GM21529 (cell line): ENCODE data around the gene RNF43.

Experiments used
- ATAC-seq: cut with Tn5 transposase; IDR thresholded peaks from one replicate; pipeline ENCODE4 v1.9.1; 2021; ENCODE audit not compliant: unreplicated experiment

RNF43 gene

GRCh38 chr17:58417300-58418092 lies at the start of gene RNF43:
RNF43 (minus strand) TSS chr17:58417534; CDS start chr17:58415577, 1,957 bp downstream.
- ATAC-seq: peak; percentile 94

DNA sequence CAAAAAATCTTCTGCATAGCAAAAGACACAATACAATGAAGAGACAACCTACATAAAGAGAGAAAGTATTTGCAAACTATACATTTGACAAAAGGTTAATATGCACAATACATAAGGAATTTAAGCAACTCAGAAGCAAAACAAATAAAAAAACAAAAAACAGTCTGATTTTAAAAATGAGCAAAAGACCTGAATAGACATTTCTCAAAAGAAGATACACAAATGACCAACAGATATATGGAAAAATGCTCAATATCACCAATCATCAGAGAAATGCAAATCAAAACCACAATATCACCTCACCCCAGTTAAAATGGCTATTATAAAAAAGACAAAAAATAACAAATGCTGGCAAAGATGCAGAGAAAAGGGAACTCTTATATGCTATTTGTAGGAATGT lies 38.2 kb upstream of the RNF43 start:
- no peak for ATAC-seq

GRCh38 chr17:58452738-58453137 lies 35.4 kb upstream of the RNF43 start:
- no peak for ATAC-seq

- peak; percentile 62 for ATAC-seq
Measured at GRCh38 chr17:58447039-58447975, 30.0 kb upstream of the RNF43 start.

GRCh38 chr17:58446086-58446485 lies 28.8 kb upstream of the RNF43 start:
- no peak for ATAC-seq

GRCh38 chr17:58436805-58437239 lies 19.5 kb upstream of the RNF43 start:
- no peak for ATAC-seq

DNA sequence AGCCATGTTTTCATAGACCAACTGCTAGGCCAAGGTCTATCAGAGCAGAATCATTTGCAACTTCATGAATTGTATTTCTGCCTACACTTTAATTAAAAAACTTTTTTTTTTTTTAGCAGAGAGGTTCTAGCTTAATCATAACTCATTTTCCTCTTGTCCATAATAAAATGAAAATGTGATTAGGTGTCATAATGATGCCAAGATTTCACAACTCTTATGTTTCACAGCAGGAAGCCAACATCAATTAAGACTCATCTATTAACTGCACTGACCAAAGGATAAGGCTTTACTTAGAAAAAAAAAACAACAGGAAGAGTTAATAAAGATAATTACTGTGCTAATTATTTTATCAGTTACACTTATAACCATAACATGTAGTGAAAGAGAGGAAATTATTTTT lies 18.9 kb upstream of the RNF43 start:
- ATAC-seq: no peak

DNA sequence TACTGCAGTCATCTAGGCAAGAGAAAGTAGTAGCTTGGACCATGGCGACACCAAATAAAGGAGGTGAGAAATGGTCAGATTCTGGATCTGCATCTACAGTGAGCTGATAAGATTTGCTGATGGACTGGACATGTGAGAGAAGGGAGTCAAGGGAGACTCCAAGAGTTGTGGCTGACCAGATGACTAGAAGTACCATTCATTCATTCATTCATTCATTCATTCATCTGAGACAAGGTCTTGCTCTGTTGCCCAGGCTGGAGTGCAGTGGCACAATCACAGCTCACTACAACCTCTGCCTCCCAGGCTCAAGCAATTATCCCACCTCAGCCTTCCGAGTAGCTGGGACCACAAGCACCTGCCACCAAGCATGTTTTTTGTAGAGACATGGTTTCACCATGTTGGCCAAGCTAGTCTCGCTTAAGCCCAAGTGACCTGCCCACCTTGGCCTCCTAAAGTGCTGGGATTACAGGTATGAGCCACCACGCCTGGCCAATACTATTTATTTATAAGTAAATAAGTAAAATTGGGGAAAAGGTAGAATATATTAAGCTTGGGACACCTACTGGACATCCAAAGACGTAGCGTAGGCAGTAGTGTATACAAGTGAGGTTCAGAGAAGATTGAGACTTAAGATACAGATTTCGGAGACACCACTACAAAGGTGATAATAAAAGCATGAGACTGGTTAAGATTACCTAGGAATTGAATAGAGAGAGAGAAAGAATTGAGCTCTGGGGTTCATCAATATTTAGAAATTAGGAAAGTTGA lies 15.7 kb upstream of the RNF43 start:
- ATAC-seq: no peak

- no peak for ATAC-seq
Measured at GRCh38 chr17:58427807-58428206, 10.5 kb upstream of the RNF43 start.

DNA sequence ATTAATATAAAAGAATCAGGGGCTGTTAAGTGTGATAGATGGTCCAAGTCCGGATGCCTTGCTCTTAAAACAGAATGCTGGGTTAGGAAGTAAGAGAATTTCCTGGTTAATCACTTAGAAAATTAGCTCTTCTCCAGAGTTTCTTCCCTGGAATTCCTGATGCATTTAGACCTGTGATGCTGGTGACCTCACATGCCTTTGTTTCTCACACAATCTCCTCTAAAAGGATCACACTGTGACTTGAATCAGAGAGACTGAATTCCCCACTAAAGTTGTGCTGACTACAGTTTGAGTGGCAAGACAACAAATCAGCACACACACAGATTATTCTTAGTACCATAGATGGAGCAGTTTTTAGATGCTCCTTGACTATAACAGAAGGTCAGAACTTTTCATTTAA lies 4.4 kb upstream of the RNF43 start:
- ATAC-seq: no peak

- ATAC-seq: no peak
Measured at GRCh38 chr17:58420827-58421226, 3.5 kb upstream of the RNF43 start.

- ATAC-seq: no peak
Measured at GRCh38 chr17:58416937-58417299, 416 bp downstream of the RNF43 start.

- ATAC-seq: no peak
Measured at GRCh38 chr17:58416396-58416795, 938 bp downstream of the RNF43 start.

DNA sequence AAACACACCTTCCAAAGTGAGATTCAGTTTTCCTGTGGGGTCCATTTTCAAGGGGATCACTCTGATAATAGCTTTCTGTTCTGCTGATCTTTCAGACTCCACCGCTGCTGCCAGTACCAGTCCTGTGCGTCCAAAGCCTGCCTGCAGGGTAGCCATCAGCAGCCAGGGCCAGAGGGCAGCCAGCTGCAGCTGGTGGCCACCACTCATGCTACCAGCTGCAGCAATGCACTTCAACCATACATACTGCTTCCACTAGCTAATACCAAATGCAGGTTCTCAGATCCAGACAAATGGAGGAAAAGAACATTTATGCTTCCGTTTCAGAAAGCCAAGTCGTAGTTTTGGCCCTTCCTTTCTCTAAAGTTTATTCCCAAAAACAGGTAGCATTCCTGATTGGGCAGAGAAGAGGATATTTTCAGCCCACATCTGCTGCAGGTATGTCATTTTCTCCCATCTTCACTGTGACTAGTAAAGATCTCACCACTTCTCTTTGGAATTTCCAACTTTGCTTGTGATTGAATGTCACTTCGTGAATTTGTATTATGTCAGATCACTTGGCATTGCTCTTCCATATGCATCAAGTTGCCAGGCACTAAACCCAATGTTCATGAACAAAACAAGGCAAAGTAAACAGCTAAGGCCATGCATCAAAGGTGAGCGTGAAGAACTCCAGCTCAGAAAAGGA lies 1.8 kb downstream of the RNF43 start:
- ATAC-seq: no peak

DNA sequence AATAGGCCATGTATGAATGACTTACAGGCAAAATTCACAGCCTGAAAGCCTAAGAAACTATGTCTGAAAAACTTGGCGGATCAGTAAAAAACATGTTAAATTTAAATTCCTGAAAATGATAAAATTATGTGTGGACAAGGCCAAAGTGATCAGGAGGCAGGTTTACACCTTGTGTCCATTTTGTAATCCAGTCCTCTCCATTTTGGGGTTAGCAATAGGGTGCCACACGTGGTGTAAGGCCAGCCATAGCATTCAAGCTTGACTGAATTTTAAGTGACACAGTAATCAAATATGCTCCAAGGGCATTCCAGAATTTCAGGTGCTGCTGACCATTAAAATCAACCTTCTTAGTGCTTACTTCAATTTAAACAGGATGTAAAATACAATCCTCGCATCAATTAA lies 2.7 kb downstream of the RNF43 start:
- ATAC-seq: no peak

DNA sequence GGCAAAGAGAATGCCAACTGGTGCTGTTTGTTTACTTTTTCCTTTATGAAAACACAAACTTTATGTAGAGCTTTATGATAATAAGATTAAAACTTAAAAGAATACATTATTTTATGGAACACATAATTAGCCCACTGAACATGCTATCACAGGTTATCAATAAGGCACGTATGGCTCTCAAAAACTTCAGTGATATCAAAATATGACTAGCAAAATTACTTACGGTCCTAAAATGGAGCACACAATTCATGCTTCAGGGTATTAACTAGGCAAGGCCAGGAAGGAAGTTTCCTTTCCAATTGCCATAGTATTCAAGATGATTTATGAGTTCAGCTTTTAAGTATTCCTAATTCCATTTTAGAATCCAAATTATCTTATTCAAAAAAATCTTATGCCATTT lies 3.6 kb downstream of the RNF43 start:
- no peak for ATAC-seq

GRCh38 chr17:58412961-58413586 lies 4.3 kb downstream of the RNF43 start:
- no peak for ATAC-seq

DNA sequence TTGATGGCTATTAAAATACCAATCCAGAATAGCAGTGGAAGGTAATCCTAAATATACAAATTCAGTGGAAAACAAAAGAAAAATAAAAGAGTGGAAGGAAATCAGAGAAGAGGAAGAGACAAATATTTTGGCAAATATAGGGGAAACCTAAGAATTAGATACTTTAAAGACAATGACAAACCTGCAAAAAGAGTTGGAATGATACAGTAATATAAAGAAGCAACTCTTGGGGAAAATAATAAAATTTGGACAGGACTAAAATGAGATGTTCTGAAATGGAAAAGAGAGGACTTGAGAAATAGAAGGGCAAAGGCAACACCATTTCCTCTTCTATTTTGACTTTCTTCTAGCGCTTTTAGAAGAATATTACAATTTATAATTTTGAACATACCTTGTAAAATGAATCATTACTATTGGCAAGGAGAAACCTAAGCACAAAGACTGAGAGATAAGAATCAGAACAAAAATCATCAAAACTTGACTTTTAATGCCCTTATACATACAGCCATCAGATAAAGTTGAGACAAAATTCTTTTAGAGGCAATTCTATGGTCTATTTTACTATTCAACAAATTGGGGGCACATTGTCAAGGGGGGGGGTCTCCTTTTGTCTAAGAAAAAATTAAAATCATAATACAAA lies 5.2 kb downstream of the RNF43 start:
- ATAC-seq: no peak

- no peak for ATAC-seq
Measured at GRCh38 chr17:58411408-58411894, 5.9 kb downstream of the RNF43 start.
